Tibial nerve (tissue), 4 donors: ENCODE results near the gene RRAS2. TPM values are rescaled to one million over a fixed set of nuclear protein-coding genes. Genes with fewer than 3 reads are reported as not detected.

Source experiments
- DNase-seq, 2 donors: peaks; one replicate each; pipeline ENCODE4 v3.0.0-alpha.2; 2019; ENCODE audit warnings: low spot score in 2 of 2
- H3K27ac ChIP-seq, 4 donors: fragments of 200-600 bp; sonication (generic) in 3 of 4; one replicate each; pipeline ENCODE4 v1.5.1; 2017 to 2019; ENCODE audit warnings: mild to moderate bottlenecking in 1 of 4
- H3K27me3 ChIP-seq, 2 donors: fragments of 200-600 bp; sonication (generic) in 1 of 2; one replicate each; pipeline versions ENCODE4 v1.5.1 to v1.6.0; 2017 to 2019
- H3K36me3 ChIP-seq, 3 donors: fragments of 200-600 bp; sonication (generic); one replicate each; pipeline ENCODE4 v1.5.1; 2018 to 2019
- H3K4me1 ChIP-seq, 4 donors: fragments of 200-600 bp; sonication (generic) in 3 of 4; one replicate each; pipeline ENCODE4 v1.5.1; 2017 to 2019
- H3K4me3 ChIP-seq, 4 donors: fragments of 200-600 bp; sonication (generic) in 3 of 4; one replicate each; pipeline ENCODE4 v1.5.1; 2017 to 2019; ENCODE audit warnings: mild to moderate bottlenecking in 1 of 4, moderate library complexity in 1 of 4
- H3K9me3 ChIP-seq, 4 donors: fragments of 200-600 bp; sonication (generic) in 3 of 4; one replicate each; pipeline ENCODE4 v1.5.1; 2017 to 2019
- CTCF ChIP-seq, 5 experiments: fragments of 200-600 bp in 3 of 5; fragments of 450-650 bp in 2 of 5; sonication (generic) in 3 of 5; IDR thresholded peaks; one replicate each; pipeline ENCODE4 v1.5.1; 2016 to 2019; ENCODE audit warnings: antibody characterized with exemption in 5 of 5, mild to moderate bottlenecking in 3 of 5, moderate library complexity in 2 of 5
- EP300 ChIP-seq, 2 donors: sonication (generic); formaldehyde crosslinking; IDR thresholded peaks; one replicate each; pipeline ENCODE4 v1.6.1; 2017; ENCODE audit warnings: antibody characterized with exemption in 2 of 2, mild to moderate bottlenecking in 1 of 2
- POLR2A ChIP-seq, 2 donors: fragments of 450-650 bp; IDR thresholded peaks; one replicate each; pipeline ENCODE4 v1.6.1; 2017; ENCODE audit warnings: antibody characterized with exemption in 2 of 2, mild to moderate bottlenecking in 2 of 2, moderate library complexity in 2 of 2
- WGBS, 2 donors: methylation state at CpG; one replicate each; pipeline ENCODE4 v1.1.5; 2018; 5-methylcytosine and 5-hydroxymethylcytosine counted together
- total RNA-seq, 4 donors: library from RNA; depleted of rRNA; stranded (reverse); fragments of >200 nt; gene quantifications; one replicate each; pipeline ENCODE4 v1.1.0, GENCODE V29; 2016

Gene RRAS2
- total RNA-seq, 4 donors from 2014 or later: 43.2 to 64.0 (median 46.8) TPM

- Histone ChIP-seq H3K4me3 (no peak overlapping the region), H3K9me3 (no peaks in the 10 kb centered on the region), H3K4me1 (peaks cover 0 to 10% (median 0%) of the 10 kb centered on the region in 4 donors), H3K27me3 (no peaks in the 10 kb centered on the region), H3K36me3 (no peaks in the 10 kb centered on the region), H3K27ac (peak overlapping the region in 3 of 4 donors; percentile 14 to 52 (median 21))
- TF ChIP-seq POLR2A (IDR thresholded peaks at IDR 0.05) (no peak), EP300 (IDR thresholded peaks at IDR 0.05) (peak in 1 of 2 donors; percentile 56)
- DNase-seq: peak in 1 of 2 donors; percentile 28
- 69% methylated on average over 2 of the region's 2 CpGs for whole genome bisulfite sequencing, 2 donors
These were observed 15.1 kb upstream of the RRAS2 start for GRCh38 chr11:14373941-14374646.

GRCh38 chr11:14372011-14372410 lies 13.0 kb upstream of the RRAS2 start:
- Histone ChIP-seq H3K36me3 (no peaks in the 10 kb centered on the region), H3K9me3 (no peaks in the 10 kb centered on the region), H3K4me1 (peaks cover 0 to 10% (median 0%) of the 10 kb centered on the region in 4 donors), H3K27ac (no peak overlapping the region), H3K4me3 (no peak overlapping the region), H3K27me3 (no peaks in the 10 kb centered on the region)
- no peak for DNase-seq
- 93 to 98% methylated on average over 2 of the region's 2 CpGs for WGBS, 2 donors
- TF ChIP-seq POLR2A (IDR thresholded peaks at IDR 0.05): no peak
- TF ChIP-seq CTCF (IDR thresholded peaks at IDR 0.05): no peak
- no peak for TF ChIP-seq EP300 (IDR thresholded peaks at IDR 0.05)

GRCh38 chr11:14371249-14371648 lies 12.3 kb upstream of the RRAS2 start:
- Histone ChIP-seq H3K27me3 (no peaks in the 10 kb centered on the region), H3K9me3 (no peaks in the 10 kb centered on the region), H3K27ac (no peak overlapping the region), H3K36me3 (no peaks in the 10 kb centered on the region), H3K4me3 (no peak overlapping the region), H3K4me1 (peaks cover 0 to 10% (median 0%) of the 10 kb centered on the region in 4 donors)
- no peak for TF ChIP-seq EP300 (IDR thresholded peaks at IDR 0.05)
- no peak for TF ChIP-seq CTCF (IDR thresholded peaks at IDR 0.05)
- no peak for TF ChIP-seq POLR2A (IDR thresholded peaks at IDR 0.05)
- DNase-seq: no peak

GRCh38 chr11:14370496-14370895 lies 11.5 kb upstream of the RRAS2 start:
- Histone ChIP-seq H3K4me1 (peaks cover 0 to 10% (median 0%) of the 10 kb centered on the region in 4 donors), H3K27me3 (no peaks in the 10 kb centered on the region), H3K36me3 (no peaks in the 10 kb centered on the region), H3K9me3 (no peaks in the 10 kb centered on the region), H3K27ac (no peak overlapping the region), H3K4me3 (no peak overlapping the region)
- TF ChIP-seq EP300 (IDR thresholded peaks at IDR 0.05) (no peak), POLR2A (IDR thresholded peaks at IDR 0.05) (no peak), CTCF (IDR thresholded peaks at IDR 0.05) (no peak)
- 29 to 38% methylated on average over 1 of the region's 1 CpG for WGBS, 2 donors
- DNase-seq: no peak

- Histone ChIP-seq H3K4me3 (no peak overlapping the region), H3K4me1 (peaks cover 0 to 9% (median 0%) of the 10 kb centered on the region in 4 donors), H3K9me3 (no peaks in the 10 kb centered on the region), H3K36me3 (no peaks in the 10 kb centered on the region), H3K27me3 (no peaks in the 10 kb centered on the region), H3K27ac (no peak overlapping the region)
- TF ChIP-seq POLR2A (IDR thresholded peaks at IDR 0.05) (no peak), CTCF (IDR thresholded peaks at IDR 0.05) (no peak)
- DNase-seq: no peak
These were observed 10.6 kb upstream of the RRAS2 start for GRCh38 chr11:14369598-14369997.
